HG03060 (cell line): Measurements from ENCODE around the gene DOP1A.

ENCODE experiments used
- ATAC-seq: cut with Tn5 transposase; IDR thresholded peaks from one replicate; pipeline ENCODE4 v1.9.1; 2021; ENCODE audit warnings: low read depth, moderate number of reproducible peaks; ENCODE audit not compliant: unreplicated experiment

The DOP1A gene

GRCh38 chr6:83067448-83068439 is at the start of gene DOP1A:
Gene DOP1A (plus strand): TSS chr6:83067671. CDS start chr6:83096978, 29,307 bp downstream.
- peak; percentile 53 for ATAC-seq

GRCh38 chr6:83019741-83020140 is 47.7 kb upstream of the DOP1A start:
- no peak for ATAC-seq

GRCh38 chr6:83031689-83032088 is 35.8 kb upstream of the DOP1A start:
- ATAC-seq, result no peak

- no peak for ATAC-seq
Observed at GRCh38 chr6:83038246-83038645, 29.2 kb upstream of the DOP1A start.

- ATAC-seq, result no peak
Observed at GRCh38 chr6:83042467-83043053, 24.9 kb upstream of the DOP1A start.

GRCh38 chr6:83044091-83044768 is 23.2 kb upstream of the DOP1A start:
- no peak for ATAC-seq

- no peak for ATAC-seq
Observed at GRCh38 chr6:83047065-83047754, 20.3 kb upstream of the DOP1A start.

GRCh38 chr6:83051377-83052172 is 15.9 kb upstream of the DOP1A start:
- ATAC-seq, result no peak

GRCh38 chr6:83053678-83054077 is 13.8 kb upstream of the DOP1A start:
- ATAC-seq, result no peak

- no peak for ATAC-seq
Observed at GRCh38 chr6:83055366-83055964, 12.0 kb upstream of the DOP1A start.

GRCh38 chr6:83057705-83058321 is 9.7 kb upstream of the DOP1A start:
- peak; percentile 84 for ATAC-seq

GRCh38 chr6:83061190-83061589 is 6.3 kb upstream of the DOP1A start:
- ATAC-seq, result no peak

- no peak for ATAC-seq
Observed at GRCh38 chr6:83062225-83062624, 5.2 kb upstream of the DOP1A start.

- peak; percentile 47 for ATAC-seq
Observed at GRCh38 chr6:83065511-83066192, 1.8 kb upstream of the DOP1A start, which contains the start of gene UBE3D. Gene UBE3D (minus strand): TSS chr6:83065841. CDS start chr6:83065718, 123 bp downstream.

- no peak for ATAC-seq
Observed at GRCh38 chr6:83068616-83069015, 1.1 kb downstream of the DOP1A start.

- ATAC-seq, result no peak
Observed at GRCh38 chr6:83069633-83070032, 2.2 kb downstream of the DOP1A start.

GRCh38 chr6:83071023-83071422 is 3.6 kb downstream of the DOP1A start:
- peak; percentile 57 for ATAC-seq

GRCh38 chr6:83071707-83072106 is 4.2 kb downstream of the DOP1A start:
- no peak for ATAC-seq
